ENCODE measurements around the gene KLHL41.

DNA sequence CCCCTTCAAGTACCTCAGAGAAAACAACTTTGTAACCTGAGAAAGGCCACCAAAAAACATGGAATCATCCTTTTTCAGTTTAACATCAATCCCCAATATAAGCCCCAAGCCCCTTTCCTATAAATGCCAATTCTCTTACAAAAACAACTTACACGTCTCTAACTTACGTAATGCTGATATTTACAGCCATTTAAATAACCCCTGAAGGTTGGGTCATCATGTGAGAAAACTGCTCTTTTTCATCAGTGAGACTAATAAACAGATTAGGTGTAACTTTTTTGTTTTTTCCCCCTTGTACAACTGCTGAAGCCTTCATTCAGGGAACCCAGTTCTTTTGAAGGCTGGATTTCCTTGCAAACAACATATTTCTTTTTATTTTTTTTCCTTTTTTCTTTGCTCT lies 60.4 kb downstream of the KLHL41 start:
- TF ChIP-seq POLR2A (IDR thresholded peaks at IDR 0.05) (no peak), POLR2AphosphoS5 (IDR thresholded peaks at IDR 0.05) (no peak), EP300 (IDR thresholded peaks at IDR 0.05) (no peak)
- TF ChIP-seq, protein P1, sequence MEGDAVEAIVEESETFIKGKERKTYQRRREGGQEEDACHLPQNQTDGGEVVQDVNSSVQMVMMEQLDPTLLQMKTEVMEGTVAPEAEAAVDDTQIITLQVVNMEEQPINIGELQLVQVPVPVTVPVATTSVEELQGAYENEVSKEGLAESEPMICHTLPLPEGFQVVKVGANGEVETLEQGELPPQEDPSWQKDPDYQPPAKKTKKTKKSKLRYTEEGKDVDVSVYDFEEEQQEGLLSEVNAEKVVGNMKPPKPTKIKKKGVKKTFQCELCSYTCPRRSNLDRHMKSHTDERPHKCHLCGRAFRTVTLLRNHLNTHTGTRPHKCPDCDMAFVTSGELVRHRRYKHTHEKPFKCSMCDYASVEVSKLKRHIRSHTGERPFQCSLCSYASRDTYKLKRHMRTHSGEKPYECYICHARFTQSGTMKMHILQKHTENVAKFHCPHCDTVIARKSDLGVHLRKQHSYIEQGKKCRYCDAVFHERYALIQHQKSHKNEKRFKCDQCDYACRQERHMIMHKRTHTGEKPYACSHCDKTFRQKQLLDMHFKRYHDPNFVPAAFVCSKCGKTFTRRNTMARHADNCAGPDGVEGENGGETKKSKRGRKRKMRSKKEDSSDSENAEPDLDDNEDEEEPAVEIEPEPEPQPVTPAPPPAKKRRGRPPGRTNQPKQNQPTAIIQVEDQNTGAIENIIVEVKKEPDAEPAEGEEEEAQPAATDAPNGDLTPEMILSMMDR (IDR thresholded peaks at IDR 0.05): no peak

Data from upper lobe of left lung (tissue), 4 donors.